HG02610 (cell line): ENCODE results near the gene GZMA.
"Not testable (repeated sequence)": the region's sequence is repeated elsewhere in the genome, so short reads cannot be mapped to it uniquely, and the experiment has no call there.

Experiments
- ATAC-seq: cut with Tn5 transposase; IDR thresholded peaks from one replicate; pipeline ENCODE4 v1.9.1; 2021; ENCODE audit warnings: mild to moderate bottlenecking, moderate library complexity; ENCODE audit not compliant: unreplicated experiment

Gene GZMA

DNA sequence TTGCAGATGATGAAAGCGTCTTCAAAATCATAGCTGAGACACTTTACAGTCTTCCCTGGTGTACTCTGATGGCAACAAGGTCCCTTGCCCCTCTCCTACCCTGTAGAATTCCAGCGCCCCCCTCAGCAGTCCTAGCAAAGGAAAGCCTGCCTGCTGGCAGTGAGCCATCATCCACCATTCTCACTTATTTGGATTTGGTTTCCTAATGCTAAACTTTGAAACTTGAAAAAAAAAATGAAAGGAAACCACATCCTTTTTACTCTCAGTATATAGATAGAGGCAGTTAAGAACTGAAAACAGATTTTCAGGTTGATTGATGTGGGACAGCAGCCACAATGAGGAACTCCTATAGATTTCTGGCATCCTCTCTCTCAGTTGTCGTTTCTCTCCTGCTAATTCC lies at the start of gene GZMA:
Gene GZMA (plus strand): TSS at position 299 of the 400 bp plus-strand sequence. CDS start 37 bp downstream, at position 336.
- no peak for ATAC-seq

DNA sequence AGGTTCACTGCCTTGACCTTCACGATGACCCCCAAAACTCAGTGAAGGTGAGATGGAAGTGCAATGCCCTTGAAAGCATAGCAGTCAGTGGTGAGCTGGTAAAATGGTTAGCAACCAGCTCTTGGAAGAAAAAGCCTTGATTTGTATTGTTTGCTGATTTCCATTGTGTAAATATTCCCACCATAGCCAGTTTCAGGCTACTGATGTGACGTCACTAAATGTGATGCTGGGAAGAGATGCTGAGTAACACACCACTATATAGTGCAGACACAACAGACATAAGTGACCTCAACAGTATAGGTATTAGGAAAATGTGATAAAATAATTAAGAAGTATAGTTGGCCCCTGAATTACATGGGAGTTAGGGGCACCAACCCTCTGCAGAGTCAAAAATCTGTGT lies 47.3 kb upstream of the GZMA start:
- no peak for ATAC-seq

- no peak for ATAC-seq
Measured at GRCh38 chr5:55062039-55062779, 40.2 kb upstream of the GZMA start.

DNA sequence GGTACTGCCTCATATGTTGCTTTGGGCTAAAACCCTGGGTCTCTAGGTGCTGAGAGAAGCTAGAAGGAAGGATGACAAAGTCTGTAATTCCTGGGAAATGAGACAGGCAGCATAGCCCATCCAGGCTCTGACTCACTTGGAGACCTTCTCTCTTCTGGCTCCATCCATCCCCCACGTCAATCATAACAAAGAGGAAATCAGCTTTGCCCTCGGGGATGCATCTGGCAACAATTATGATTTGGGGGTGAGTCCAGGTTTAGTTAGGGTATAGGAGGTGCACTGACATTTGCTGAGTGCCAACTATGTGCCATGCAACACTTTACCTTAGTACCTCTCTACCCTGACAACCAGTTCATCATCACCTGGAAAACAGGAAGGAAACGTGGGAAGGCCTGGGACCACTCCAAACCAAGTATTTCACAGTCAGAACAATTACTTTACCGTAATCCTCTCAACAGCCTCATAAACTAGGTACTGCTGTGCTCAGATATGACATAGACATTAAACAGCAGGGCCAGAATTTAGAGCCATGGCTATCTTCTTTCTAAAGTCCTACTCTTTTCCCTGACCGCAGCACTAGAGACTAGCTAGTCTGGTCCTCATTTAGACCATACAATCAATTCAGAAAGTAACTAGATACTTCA lies 39.1 kb upstream of the GZMA start:
- no peak for ATAC-seq

- no peak for ATAC-seq
Measured at GRCh38 chr5:55063899-55064298, 38.5 kb upstream of the GZMA start.

DNA sequence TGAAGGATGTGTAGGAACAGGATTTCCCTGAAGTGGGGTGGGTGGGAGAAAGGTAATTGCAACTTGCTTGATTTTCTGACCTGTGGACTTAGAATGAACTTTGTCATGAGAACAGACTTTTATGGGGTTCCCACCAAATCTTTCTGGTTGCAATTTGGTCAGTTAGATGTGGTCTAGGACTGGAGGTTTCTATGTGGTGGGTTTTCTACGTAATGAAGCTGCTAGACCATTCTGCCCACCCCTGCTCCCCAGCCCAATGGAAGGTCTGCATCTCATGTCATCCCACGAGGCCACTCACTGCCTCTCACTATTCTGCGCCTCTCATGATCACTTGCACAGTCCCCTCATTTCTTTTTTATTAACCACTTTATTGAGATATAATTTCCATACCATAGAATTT lies 37.9 kb upstream of the GZMA start:
- ATAC-seq = no peak

DNA sequence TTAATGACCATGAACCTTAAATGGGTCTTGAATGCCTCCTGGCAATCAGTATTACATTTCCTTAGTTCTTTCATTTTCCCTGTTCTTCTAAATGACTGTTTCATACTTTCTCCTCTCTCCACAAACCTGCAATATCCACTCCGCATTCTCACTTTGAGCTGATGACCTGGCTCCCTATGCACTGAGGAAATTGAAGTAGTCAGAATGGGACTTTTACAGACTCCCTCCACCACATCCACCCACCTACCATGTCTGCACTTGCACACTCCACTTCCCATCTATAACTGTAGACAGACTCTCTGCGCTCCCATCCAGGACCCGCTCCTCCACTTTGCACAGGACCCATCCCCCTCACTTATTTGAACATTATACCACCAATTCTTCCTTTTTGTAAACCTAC lies 36.2 kb upstream of the GZMA start:
- ATAC-seq = no peak

DNA sequence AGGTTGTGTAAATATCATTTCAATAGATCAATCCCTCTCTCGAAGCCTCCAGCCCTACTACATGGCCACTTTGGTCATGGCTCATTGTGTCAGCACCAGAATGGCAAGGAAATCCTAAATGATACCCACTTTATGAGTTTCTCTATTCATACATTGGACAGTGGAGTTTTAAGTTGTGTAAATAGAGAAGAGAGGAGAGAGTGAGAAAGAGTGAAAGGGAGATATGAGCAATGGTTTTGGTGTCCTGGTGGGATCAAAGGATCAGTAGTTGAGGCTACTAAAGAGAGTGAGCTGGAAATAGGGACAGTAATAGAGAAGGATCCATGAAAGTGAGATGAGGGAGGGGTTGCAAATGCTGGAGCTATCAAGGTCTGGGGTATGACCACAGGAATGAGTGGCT lies 31.5 kb upstream of the GZMA start:
- ATAC-seq = no peak

- no peak for ATAC-seq
Measured at GRCh38 chr5:55071413-55071812, 31.0 kb upstream of the GZMA start.

GRCh38 chr5:55072666-55073065 lies 29.8 kb upstream of the GZMA start:
- ATAC-seq = no peak

DNA sequence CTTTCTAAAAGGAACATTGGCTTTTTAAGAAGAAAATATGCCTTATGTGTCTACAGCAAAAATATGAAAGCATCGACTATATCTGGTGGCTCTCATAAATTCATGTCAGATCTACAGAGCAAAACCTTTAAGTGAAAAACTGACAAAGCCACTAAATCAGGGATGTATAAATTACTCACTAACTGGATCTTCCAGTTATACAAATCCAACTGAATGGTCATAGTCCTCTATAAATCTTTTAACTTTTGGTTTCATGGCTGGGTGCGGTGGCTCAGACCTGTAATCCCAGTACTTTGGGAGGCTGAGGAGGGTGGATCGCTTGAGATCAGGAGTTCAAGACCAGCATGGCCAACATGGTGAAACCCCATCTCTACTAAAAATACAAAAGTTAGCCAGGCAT lies 29.2 kb upstream of the GZMA start:
- ATAC-seq = no peak

DNA sequence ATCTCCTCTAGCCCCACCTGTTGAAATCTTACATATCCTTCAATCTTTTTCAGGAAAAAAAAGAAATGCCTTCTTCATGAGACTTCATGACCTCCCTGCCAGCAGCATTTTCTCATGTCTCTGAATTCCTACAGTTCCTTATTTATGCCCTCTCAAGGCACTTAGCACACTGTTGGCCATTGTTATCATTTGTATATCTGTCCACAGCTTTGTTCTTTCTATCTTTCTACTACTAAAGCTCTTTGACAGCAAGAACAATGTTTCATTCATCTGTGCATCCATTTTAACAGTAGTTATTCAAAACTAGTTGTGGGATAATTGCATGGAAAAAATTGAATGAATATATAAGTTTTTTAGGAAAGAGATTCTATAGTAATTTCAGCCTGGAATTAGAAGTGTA lies 20.9 kb upstream of the GZMA start:
- ATAC-seq = no peak

GRCh38 chr5:55089301-55089700 lies 13.1 kb upstream of the GZMA start:
- ATAC-seq = not testable (repeated sequence)

DNA sequence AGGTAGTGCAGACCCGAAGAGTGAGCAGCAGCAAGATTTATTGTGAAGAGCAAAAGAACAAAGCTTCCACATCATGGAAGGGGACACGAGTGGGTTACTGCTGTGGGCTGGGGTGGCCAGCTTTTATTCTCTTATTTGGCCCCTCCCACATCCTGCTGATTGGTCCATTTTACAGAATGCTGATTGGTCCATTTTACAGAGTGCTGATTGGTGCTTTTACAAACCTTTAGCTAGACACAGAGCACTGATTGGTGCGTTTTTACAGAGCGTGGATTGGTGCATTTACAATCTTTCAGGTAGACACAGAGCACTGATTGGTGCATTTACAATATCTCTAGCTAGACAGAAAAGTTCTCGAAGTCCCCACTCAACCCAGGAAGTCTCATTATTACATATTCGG lies 11.4 kb upstream of the GZMA start:
- ATAC-seq = not testable (repeated sequence)

GRCh38 chr5:55096182-55096581 lies 6.3 kb upstream of the GZMA start:
- no peak for ATAC-seq

DNA sequence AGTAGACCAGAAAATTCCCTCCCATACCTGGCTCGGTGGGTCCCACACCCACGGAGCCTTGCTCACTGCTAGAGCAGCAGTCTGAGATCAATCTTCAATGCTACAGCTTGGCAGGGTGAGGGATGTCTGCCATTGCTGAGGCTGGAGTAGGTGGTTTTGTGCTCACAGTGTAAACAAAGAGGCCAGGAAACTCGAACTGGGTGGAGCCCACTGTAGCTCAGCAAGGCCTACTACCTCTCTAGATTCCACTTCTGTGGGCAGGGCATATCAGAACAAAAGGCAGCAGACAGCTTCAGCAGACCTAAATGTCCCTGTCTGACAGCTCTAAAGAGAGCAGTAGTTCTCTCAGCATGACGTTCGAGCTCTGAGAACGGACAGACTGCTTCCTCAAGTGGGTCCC lies 5.6 kb upstream of the GZMA start:
- no peak for ATAC-seq

- ATAC-seq = not testable (repeated sequence)
Measured at GRCh38 chr5:55101148-55101547, 1.3 kb upstream of the GZMA start.

DNA sequence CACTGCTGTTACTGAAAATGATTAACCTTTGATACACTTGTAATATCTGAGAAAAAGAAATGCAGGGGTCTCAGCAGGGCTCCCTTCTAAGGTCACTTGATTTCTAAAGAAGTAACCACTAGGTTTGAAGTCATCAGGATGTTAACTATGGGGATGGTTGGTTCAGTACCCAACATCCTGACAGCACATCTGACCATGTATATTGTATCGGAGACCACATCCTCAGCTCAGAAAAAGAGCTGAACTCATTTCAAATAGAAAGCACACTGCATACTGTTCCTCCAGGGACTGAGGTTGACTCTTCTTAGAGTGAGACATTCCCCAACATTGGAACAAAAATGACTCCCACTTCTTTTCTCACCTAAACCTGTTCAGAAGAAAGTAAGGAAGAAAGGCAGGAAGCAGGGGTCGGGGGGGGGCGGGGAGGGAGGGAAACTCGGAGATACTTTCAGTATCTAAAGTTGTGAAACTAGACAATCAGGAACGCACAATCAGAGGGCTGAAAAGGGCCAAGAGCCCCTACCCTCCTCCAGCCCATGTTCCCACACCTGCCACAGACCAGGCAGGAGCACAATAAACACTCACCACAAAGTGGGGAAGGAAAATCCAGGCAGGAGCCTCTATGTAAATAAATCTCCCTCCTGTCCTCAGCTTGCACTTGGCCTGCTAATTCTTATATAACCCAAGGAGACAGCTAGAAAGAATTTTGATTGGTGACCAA lies 730 bp upstream of the GZMA start:
- no peak for ATAC-seq

DNA sequence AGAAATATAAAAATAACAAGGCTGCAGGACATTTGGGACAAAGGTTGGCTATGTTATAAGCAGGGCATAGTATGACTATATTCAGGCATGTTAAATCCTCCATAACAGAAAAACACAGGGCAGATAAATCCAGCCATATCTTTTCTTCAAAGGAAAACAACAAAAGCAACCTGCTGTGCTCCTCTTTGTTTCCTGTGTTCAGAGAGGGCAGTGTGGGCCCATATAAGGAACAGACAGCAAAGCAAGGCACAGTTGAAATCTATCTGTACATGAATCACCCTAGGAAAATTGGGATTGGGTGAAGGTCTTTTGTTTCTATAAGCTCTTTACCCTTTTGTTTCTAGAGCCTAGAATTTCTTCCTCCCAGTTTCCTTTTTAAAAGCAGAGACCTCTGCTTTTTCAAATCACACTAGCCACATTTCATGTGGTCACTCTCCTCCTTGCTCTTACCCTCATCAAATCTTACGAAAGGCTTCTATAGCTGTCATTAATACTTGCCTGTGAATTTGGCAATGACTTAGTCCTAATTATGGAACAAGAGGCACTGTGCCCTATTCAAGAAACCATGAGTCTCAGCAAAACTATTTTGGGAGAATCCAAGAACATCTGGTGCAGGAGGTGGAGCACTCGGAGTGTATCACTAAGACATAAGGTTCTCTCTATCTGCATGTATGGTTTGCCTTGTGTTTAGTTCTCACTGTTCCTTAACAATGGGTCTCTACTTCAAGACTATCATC lies 1.8 kb downstream of the GZMA start:
- ATAC-seq = no peak

- ATAC-seq = no peak
Measured at GRCh38 chr5:55104946-55105701, 2.7 kb downstream of the GZMA start.

GRCh38 chr5:55105976-55106375 lies 3.5 kb downstream of the GZMA start:
- not testable (repeated sequence) for ATAC-seq
